ENCODE results near the gene BOD1.
"Not testable (repeated sequence)": the region's sequence is repeated elsewhere in the genome, so short reads cannot be mapped to it uniquely, and the experiment has no call there.

BOD1 gene

DNA sequence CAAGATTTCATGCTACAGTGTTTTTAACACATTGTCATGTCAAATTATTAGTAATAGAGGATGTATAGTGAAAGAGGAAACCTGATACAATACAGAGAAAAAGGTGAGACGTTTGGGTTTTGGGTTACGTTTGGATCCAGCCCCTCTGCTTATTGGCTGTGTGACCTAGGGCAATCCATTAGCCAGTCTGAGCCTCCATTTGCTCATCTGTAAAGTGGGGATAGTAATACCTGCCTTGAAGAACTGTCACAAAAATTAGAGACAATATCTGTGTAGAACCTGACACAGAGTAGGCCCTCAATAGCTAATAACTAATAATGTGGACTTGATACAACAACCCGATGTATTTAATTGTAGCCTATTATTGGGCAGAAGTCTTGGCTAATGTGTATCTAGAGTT lies 4.3 kb upstream of the BOD1 start:
- DNase-seq: no peak

DNA sequence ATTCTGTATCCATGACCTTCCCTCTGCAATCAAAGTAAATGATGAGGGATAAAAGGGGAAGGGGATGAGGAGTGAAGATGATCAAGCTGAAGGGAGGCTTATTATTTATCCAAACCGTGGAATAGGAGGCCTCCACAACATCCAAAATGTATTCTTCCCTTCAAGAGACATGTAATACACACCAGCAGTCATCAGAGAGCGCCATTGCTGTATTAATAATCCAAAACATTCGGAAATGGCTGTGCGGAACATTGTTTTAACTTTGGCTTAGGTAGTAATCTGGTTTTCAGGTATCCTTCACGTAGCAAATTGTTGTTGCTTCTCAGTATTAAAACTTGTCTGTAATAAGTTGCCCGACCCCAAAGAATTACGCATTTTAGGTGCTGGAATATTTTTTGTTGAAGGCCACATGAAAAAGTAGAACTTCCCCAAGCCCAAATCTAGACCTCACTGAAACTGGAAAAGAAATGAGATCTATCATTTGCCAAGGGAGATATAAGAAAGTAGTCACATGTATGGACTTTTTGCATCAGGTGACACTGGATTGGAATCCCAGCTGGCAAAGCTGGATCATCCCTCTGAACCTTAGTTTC lies 2.6 kb upstream of the BOD1 start:
- DNase-seq: peak in 14 of 56 donors; percentile 4 to 66 (median 31)

DNA sequence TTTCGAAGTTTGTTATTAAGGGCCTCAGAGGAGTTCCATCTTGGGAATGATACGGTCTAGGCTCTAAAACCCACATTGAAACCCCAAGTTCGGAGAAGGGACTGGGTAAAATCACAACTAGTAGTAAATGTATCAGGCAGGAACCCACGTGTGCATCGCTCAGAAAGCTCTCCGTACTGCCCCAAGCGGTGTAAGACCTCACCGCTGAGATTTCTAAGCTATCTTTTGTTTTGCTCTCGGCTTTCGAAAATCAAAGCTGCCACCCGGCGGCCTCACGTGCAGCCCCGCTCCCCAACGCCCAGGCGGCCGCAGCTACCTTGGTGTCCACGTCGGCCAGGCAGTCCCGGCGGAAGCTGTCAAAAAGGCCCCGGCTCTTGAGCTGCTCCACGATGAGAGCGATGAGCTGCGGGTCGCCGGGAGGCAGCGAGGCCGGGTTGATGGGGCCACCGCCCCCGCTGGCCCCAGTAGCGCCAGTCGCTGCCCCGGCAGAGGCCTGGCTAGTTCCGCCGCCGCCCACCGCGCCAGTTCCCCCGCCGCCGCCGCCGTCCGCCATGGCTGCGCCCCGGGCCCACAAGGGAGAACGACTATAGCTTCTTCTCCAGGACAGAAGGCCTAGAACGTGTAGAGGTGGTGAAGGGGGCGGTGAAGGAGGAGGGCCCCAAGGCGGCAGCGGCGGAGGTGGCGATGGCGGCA lies 420 bp downstream of the BOD1 start:
- peak in 43 of 56 donors; percentile 19 to 76 (median 53) for DNase-seq

DNA sequence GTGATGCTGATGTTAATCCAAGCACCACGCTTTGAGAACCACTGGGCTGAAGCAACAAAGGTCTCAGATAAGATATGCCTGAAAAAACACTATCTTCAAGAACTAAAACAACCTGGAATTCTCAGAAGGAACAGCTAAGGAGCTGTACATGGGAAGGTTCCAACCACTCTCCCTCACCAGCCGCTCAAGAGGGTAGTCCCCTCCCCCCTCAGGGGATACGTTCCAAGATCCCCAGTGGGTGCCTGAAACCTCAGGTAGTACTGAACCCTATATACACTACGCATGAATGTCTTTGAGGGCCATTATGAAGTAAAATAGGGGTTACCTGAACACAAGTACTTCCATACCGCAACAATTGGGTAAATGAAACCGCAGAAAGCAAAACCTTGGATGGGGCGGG lies 1.9 kb downstream of the BOD1 start:
- DNase-seq: no peak

DNA sequence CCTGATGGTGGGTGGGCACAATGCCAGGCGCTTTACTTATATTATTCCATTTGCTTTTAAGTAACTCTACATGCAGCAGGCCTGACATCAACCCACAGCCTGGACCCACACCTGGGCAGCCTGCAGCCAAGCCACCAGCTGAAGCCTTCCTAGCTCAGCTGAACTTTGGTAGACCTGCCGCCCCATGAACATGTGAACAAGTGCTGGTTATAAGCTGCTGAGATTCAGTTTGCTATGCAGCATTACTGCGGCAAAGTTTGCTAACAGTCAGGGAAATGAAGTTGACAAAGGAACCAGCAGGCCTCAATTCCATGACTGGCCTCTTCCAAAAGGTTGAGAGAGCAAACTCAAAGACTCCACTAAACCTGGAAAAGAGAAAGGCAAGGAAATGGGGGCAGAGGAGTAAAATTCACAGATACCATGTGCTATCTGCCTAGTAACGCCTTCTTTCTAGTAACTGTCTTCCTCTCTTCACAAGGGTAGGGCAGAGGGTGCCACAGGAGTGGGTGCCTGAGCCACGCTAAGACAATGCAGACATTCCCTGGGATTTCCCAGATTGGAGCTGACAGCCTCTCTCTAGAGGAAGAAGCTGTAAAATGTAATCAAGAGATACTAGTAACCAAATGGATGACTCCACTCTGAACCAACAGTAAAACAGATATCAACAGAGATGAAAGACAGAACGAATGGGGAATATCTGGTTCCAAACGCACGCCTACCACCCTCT lies 2.9 kb downstream of the BOD1 start:
- DNase-seq: no peak

DNA sequence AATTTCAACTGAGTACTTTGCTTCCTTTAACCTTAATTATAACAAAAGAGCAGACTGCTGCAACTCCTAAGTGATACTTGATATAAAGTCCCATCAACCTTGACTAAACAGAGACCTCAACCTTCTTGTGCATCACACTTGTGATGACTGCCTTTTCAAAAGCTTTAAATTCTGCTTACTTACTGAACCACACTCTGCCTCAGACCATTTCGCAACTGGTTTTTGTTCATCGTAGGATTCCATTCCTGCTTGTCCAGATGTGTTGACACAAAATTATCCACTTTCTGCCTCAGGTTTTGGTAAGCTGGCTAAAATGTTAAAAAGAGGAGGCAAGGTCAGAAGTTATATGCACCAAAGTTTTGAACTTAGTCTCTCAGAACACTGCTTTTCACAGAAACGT lies 3.5 kb downstream of the BOD1 start:
- DNase-seq: no peak

- no peak for DNase-seq
These were observed 4.7 kb downstream of the BOD1 start for GRCh38 chr5:173611706-173612105.

GRCh38 chr5:173604141-173604540 lies 12.3 kb downstream of the BOD1 start:
- no peak for DNase-seq

- DNase-seq: peak in 8 of 56 donors; percentile 8 to 29 (median 20)
These were observed 14.0 kb downstream of the BOD1 start for GRCh38 chr5:173602423-173602822.

DNA sequence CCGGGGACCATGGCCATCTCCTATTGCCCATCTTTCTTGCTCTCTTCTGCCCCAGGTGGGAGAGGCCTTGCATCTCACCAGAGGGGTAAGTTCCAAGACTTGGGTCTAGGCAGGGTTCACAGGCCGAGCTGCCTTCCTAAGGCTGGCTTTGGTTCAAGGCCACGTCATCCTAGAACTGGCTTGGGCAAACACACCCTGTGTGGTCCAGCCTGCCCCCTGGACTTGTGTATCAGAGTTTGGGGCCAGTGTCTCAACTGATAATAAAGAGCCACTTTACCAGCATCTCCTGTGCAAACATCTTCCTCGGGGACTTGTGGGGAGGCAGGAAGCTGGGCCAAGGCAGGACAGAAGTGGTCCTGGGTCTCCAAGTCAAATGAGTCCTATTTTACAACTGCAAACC lies 17.8 kb downstream of the BOD1 start:
- no peak for DNase-seq

DNA sequence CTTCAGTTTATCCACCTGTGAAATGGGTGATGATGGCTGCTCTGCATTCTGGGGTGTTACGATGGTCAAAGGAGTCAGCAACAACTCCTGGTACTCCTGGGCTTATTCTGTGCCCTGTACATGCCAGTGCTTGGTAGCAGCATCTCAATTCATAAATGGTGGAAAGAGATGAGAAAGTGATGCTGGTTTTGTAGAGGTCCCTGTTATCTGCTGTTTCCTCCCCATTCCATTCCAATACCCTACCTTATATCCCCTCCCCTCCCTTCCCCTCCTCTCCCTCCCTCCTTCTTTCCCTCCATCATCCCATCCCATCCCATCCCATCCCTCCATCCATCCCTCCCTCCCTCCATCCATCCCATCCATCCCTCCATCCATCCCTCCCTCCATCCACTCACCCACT lies 19.1 kb downstream of the BOD1 start:
- DNase-seq: no peak

DNA sequence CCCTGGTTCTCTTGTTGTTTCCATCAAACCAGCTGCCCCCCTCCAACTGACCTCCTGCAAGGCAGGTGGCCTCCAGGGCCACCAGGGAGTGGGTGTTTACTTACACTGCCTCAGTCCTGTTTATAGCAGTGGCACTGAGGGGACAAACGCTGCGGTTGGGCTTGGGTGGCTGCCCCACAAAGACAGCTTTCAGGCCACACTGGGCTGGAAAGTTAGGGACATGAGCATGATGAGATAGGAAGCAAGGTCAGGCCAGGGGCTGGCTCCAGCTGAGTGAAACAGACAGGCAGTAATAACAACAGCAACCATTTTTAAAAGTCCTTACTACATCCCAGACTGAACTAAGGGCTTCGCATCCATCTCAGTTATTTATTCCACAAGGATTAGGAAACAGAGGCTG lies 20.6 kb downstream of the BOD1 start:
- DNase-seq: no peak

DNA sequence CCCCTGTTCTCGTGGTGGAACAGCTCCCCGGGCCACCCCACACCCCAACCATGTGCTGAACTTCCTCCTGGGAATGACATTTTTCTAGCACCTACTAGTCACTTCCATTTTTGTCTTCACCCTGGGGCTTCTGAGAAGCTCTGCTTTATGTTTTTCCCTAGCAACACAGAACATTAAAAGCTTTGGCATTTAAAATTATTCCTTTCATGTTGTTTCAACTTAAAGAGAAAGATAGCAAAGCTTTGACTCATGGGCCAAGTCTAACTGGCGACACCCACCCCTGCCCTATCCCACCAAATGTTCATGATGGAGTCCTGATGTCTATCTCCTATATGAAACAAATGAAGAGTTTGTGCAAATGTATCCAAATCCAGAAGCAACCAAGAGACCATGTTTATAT lies 22.4 kb downstream of the BOD1 start:
- no peak for DNase-seq

DNA sequence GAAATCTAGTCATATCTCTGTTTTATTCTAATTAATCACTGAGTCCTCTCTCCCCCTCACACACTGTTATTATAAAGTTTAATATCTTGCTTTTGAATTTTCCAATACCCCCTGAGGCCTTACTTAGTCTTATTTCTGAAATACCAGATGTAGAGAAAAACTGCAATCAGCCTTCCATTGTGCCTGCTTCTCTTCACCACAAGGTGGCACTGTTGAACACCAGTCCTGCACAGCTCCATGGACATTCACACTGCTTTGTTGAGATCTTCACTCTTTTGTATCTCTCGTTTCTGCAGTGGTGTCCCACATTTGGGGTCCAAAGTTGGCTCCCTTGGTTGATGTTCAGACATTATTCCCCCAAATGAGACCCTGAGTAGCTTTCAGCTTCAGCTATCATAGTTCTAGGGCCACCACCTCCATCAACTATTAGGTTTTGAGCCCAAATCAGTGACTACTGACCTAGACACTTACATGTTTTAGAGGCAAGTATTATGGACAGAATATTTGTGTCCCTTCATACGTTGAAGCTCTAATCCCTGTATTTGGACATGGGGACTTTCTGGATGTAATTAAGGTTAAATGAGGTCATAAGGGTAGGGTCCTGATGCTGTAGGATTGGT lies 24.3 kb downstream of the BOD1 start:
- DNase-seq: no peak

DNA sequence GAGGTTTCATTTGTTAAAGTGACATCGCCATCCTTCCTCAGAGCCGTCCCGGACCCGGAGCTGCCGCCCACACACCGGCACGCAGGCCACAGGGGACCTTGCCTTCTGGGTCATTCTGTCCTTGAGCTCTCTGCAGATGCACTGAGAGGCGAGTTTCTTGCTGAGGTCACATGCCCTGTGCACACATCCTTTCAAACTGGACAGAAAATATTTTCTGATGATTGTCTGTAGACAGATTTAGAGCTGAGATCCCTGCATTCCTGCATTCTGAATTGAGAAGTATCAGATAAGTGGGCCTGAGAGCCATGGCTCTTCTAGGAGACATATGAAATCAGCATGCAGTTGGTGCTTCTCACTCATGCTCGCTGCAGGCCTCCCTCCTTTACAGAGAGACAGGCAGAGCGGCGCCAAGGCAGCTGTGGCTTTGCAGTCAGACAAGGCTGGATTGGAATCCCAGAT lies 25.4 kb downstream of the BOD1 start:
- peak in 8 of 56 donors; percentile 7 to 43 (median 14) for DNase-seq

- peak in 5 of 56 donors; percentile 11 to 33 (median 14) for DNase-seq
These were observed 25.9 kb downstream of the BOD1 start for GRCh38 chr5:173590436-173591055.

DNA sequence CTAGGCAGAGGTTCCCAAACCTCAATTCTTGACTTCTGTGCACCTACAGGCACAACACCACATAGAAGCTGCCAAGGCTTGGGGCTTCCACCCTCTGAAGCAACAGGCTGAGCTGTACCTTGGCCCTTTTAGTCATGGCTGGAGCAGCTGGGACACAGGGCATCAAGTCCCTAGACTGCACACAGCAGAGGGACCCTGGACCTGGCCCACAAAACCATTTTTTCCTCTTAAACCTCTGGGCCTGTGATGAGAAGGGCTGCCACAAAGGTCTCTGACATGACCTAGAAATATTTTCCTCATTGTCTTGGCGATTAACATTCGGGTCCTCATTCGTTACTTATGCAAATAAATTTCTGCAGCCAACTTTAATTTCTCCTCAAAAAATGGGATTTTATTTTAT lies 30.3 kb downstream of the BOD1 start:
- not testable (repeated sequence) for DNase-seq

- DNase-seq: no peak
These were observed 33.1 kb downstream of the BOD1 start for GRCh38 chr5:173583346-173583745.

DNA sequence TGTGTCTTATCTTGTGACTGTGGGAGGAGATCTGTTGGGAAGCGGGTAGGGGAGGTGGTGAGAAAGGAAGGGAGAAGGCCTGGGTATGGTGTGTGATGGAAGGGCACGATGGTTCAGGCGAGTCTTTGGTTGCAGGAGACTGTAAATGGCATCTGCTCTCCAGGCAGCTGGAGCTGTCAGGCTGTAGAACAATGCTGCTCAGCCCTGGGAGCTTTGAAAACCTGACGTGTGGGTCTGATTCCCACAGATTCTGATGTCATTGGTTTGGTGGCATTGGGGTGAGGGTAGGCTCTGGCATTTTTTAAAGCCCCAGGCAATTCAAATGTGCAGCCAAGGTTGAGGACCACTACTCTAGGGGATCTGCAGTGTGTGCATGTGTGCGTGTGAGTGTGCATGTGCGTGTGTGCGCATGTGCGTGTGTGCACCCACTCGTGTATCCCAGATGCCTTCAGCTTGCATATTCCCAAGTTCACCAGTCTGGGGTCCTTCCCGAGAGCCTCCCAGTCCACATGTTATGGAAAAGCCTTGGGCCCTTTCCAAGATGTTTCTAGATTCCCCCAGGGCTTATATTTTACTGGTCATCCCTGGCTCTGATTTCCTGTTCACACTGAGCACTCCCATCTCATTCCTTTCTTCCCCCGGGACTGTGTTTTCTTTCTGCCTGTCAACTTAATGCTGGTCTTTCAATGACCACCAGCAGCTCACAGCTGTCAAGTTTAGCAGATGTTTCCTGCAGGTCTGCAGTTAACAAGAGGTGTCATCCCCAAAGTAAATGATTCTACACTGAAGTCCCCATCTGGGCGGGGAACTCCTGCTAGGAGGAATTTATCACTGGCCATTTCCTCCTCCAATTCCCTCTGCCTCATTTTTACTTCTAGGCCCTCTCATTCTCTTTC lies 34.0 kb downstream of the BOD1 start:
- no peak for DNase-seq

- DNase-seq: peak in 6 of 56 donors; percentile 10 to 34 (median 18)
These were observed 34.8 kb downstream of the BOD1 start for GRCh38 chr5:173581408-173582215.

Data from amygdala (tissue), 56 donors.